Germinal center (tissue), 1 donor: ENCODE data around the gene CHADL.
"Not testable (repeated sequence)": the region's sequence is repeated elsewhere in the genome, so short reads cannot be mapped to it uniquely, and the experiment has no call there.

Experiments
- DNase-seq: peaks from one replicate; pipeline ENCODE4 v3.0.0; 2012; ENCODE audit warnings: mixed read lengths, low spot score

CHADL gene

GRCh38 chr22:41181349-41182241 is 59.1 kb downstream of the CHADL start:
- DNase-seq, result no peak

- no peak for DNase-seq
Observed at GRCh38 chr22:41180926-41181325, 59.8 kb downstream of the CHADL start.

DNA sequence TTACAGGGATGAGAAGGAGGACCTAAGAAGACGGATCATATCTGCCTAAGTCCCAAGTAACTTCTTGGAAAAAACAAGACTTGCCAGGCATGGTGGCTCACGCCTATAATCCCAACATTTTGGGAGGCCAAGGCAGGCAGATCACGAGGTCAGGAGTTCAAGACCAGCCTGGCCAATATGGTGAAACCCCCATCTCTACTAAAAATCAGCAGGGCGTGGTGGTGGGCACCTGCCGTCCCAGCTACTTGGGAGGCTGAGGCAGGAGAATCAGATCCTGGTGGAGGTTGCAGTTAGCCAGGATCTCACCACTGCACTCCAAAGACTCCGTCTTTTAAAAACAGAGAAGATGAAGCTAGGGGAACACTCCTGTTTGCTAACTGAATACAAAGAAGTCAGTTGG is 60.4 kb downstream of the CHADL start:
- not testable (repeated sequence) for DNase-seq
